GM18505 (cell line): ENCODE measurements around the gene WRAP73.

ENCODE experiments used
- ATAC-seq: cut with Tn5 transposase; IDR thresholded peaks from one replicate; pipeline ENCODE4 v1.9.1; 2021; ENCODE audit not compliant: unreplicated experiment
- POLR2A ChIP-seq: IDR thresholded peaks from 4 replicates; pipeline ENCODE4 v1.6.1; 2011; ENCODE audit warnings: borderline replicate concordance; ENCODE audit not compliant: insufficient read depth, insufficient read length; ENCODE audit errors: extremely low read depth

Gene WRAP73

GRCh38 chr1:3668585-3669300 lies 18.8 kb upstream of the WRAP73 start:
- TF ChIP-seq POLR2A: no peak
- no peak for ATAC-seq

GRCh38 chr1:3668148-3668547 lies 18.2 kb upstream of the WRAP73 start:
- ATAC-seq: no peak

DNA sequence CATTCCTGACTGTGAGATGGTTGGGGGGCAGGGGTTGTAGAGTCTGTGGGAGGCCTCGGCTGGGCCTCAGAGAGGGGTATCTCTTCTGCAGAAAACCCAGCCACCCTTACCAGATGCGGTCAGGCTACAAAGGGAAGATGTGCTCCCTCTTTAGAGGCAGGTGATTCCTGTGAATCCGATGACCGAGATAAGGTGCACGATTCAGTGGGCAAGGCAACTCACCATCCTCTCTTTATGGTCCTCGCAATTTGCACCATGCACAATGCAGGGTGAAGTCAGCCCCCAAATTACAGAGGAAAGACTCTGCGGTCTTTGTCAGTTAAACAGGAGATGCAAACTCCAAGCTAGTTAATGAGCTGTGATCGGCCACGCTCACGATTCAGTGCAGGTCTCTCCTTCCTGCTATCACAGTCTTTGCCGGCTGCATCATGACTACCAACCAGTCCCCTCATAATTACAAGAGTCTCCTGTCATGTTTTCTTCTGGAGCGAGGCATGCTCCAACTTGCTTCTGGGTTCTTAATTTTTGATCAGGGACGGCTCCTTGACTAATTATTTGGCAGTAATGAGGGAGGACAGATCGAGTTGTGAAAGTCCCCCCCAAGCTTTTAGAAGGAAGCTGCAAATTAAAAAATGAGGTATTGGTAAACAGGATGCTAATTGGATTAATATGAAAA lies 14.9 kb upstream of the WRAP73 start:
- TF ChIP-seq POLR2A: no peak
- no peak for ATAC-seq

More at GRCh38 chr1:3668148-3668547, 18.2 kb upstream of the WRAP73 start:
- no peak for TF ChIP-seq POLR2A

DNA sequence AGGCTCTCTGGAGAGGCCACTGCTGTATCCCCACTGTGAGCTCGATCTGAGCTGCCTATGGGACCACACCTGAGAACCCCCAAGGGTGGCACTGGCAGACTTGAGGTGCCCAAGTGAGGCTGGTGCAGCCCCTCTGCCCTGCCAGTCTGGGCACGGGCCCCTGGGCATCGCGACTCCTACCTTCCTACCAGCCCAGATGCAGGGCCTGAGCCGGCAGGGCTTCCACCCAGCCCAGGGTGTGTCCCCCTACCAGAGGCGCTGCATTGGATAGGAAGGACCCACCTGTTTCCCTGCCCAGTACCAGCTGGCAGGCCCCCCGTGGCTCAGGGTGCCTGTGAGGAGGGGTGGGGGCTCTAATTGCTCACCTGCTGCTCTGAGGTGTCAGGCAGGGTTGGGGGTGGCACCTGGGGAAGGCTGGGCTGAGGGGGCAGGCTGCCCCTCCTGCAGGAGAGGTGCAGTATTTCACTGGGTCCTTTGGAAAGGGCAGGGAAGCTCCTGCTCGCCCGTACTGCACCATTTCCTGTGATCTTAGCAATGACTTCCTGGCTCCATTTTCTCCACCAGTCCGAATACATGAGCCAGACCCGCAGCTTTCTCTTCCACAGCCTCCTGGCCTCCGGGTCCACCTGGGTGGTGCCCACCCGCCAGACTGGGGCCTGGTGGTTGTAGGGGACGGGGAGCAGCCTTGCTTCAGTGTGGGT lies 14.2 kb upstream of the WRAP73 start:
- no peak for ATAC-seq
- no peak for TF ChIP-seq POLR2A

DNA sequence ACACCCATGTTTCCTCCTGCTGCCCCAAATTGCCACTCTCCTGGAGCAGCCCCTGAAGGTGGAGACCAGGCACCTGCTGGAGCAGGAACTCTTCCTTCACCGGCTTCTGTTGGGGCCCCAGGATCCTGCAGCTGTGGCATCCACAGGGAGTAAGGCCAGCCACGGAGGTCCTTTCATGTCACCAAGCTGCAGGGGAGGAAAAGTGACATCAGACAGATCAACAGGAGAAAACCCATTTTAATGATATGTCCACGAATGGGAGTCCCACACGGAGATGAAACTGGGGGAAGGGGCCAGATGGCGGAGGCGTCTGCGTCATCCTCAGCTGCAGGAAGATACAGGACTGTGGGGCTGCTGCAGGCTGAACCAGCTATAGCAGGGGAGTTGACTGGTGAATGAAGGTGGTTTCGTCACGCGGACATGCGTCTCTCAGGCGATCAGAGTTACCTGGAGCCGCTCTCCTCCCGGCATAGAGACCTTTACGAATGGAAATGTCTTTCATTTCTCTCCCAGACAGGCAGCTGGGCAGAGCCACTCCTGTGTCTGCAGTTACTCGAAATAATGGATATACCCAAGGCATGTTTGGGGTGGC lies 12.3 kb upstream of the WRAP73 start:
- TF ChIP-seq POLR2A: no peak
- no peak for ATAC-seq

GRCh38 chr1:3661631-3662030 lies 11.7 kb upstream of the WRAP73 start:
- no peak for ATAC-seq
- no peak for TF ChIP-seq POLR2A

GRCh38 chr1:3660704-3661103 lies 10.8 kb upstream of the WRAP73 start:
- no peak for TF ChIP-seq POLR2A
- no peak for ATAC-seq

- no peak for TF ChIP-seq POLR2A
- ATAC-seq: no peak
Observed at GRCh38 chr1:3659093-3659492, 9.2 kb upstream of the WRAP73 start.

- no peak for TF ChIP-seq POLR2A
- no peak for ATAC-seq
Observed at GRCh38 chr1:3658231-3658615, 8.3 kb upstream of the WRAP73 start.

GRCh38 chr1:3657578-3658230 lies 7.8 kb upstream of the WRAP73 start:
- TF ChIP-seq POLR2A: no peak
- no peak for ATAC-seq

DNA sequence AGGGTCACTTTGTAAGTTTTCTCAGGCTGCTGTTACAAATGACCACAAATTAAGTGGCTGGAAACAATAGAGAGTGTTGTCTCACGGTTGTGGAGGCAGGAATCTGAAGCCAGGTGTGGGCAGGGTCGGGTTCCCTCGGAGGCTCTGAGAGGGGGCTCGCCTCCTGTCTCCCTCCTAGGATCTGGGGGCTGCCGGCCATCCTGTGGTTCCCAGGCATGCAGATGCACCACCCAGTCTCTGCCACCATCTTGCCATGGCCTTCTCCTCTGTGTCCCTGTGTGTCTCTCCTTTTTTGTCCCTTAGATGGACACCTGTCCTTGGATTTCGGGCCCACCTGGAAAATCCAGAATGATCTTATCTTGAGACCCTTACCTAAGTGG lies 7.2 kb upstream of the WRAP73 start:
- no peak for TF ChIP-seq POLR2A
- no peak for ATAC-seq

DNA sequence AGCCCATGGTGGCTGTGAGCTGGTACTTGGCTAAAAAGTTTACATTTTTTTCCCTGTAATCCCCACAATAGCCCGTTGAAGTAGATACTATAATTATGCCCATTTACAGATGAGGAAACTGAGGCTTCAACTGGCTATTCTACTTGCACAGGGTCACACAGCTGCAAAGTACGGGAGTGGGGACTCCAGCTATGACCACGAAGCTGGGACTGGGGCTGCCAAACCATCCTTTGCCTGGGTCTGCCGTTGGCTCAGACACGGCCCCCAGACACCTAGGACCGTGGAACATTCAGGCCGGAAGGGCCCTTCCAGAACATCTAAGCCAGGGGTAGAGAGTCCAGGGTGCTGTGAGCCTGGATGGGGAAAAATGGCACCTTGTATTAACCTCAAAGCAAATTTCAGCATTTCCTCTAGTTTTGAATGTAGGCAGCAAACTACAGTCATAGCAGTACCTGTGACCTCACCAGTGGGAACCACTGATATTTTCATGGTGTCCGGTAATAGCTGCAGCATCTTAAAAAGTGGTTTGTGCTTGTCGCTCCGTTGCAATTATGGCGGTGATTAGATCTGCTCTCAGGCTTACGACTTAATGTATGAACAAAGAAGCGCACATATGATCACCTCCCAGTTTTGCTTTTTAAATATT lies 6.7 kb upstream of the WRAP73 start:
- peak; percentile 59 for ATAC-seq
- no peak for TF ChIP-seq POLR2A
